Measurements from ENCODE around the gene SRSF5.

Gene SRSF5

DNA sequence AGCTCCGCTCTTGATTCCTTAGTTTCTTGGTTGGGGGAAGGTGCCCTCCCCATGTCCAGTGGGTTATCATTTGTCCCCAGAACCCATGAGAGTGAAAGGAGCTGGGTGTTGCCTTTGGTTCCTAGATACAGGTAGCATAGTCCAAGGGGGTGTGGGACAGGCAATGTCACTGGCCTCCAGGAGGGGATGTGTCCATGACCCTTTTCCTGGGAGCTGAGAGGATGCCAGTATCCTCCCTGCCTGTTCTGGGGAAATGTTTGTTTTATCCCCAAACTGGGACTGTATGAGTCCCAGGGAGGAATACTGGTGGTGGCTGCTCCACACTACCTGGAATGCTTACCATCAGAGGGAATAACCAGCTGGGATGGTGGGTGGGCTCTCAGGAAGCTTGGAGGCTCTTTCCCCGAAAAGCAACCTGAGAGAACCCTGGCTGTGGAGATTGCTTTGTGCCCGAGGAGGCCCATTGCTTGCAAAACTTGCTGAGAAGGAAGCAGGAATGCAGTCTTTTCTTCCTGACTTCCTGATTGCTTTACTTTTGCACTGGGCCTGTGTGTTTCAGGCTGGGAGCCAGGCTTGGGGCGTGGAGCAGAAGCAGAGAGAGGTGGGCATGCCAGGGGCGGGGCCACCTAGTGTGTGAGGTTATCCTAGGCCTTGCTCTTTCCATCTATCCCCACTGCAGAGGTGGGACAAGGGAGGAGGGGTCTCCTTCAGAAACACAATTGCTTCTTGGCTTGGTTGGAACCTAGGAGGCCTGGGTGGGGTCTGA is 30.8 kb downstream of the SRSF5 start:
- Histone ChIP-seq H3K79me2 (ENCODE audit: control insufficient read depth, insufficient read depth, low read length) (no peaks in the 10 kb centered on the region), H3K27ac (ENCODE audit: low read depth, low read length) (no peak overlapping the region), H2BK5ac (ENCODE audit: low read length) (no peak overlapping the region), H4K8ac (ENCODE audit: low read depth, low read length) (no peak overlapping the region), H4K5ac (ENCODE audit: low read length) (no peak overlapping the region), H3K79me1 (ENCODE audit: low read length) (no peaks in the 10 kb centered on the region), H3K4me3 (ENCODE audit: low read length) (no peak overlapping the region), H3K36me3 (ENCODE audit: control insufficient read depth, insufficient read depth, low read length) (no peaks in the 10 kb centered on the region), H3K56ac (ENCODE audit: low read length) (no peak overlapping the region), H3K4ac (ENCODE audit: low read depth, low read length) (no peak overlapping the region), H2AK5ac (ENCODE audit: low read length) (no peak overlapping the region), H3K4me1 (ENCODE audit: control insufficient read depth, low read depth, low read length) (no peaks in the 10 kb centered on the region), H2BK15ac (replicated peaks; ENCODE audit: low read depth) (no peak overlapping the region), H3K18ac (ENCODE audit: low read length) (no peak overlapping the region), H3K23ac (ENCODE audit: low read length) (no peak overlapping the region), H3K27me3 (ENCODE audit: insufficient read depth, low read length, poor library complexity) (no peaks in the 10 kb centered on the region), H2BK120ac (ENCODE audit: low read depth, low read length) (no peak overlapping the region), H3K4me2 (ENCODE audit: low read length) (no peak overlapping the region), H3K9ac (ENCODE audit: low read length) (no peak overlapping the region)
- no CpG with 5 or more reads among the region's 5 CpGs for WGBS (ENCODE audit: extremely low coverage, insufficient coverage, low lambda C conversion rate)
- no peak for DNase-seq

DNA sequence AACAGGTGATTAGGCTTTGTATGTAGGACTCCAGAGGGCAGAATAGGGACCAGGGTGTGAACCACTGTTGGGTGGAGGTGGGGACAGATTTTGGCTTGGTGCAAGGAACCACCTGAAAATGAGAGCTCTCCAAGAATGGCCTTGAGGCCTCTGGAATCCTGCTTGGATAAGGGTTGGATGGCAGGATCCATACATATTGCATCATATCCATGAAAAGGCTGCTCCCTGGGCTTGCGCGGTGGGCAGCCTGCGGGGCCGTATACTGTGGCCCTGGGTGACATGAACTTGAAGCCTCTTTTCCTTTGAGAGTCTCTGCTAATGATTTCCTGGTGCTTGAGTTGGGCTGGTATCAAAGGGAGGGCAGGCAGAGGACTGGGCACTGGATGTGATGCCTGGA is 31.4 kb downstream of the SRSF5 start:
- no peak overlapping the region for H3K9ac ChIP-seq (ENCODE audit: low read length)
- no peak for DNase-seq

DNA sequence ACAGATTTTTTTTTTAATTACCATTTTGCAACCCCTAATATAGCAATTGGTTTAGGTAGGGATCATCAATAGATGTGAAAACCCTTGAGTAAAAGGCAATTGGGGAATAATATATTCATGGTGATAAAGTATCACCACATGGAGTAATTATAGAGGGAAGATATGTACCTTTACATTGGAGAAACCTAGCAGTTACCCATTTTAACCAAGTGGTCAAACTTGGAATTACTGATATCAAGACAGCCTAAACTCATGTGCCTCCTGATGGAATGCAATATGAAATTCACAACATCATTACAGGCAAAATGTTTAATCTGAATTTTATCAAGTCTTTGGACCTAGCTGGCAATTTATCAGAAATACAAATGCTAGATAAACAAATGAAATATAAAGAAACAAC is 36.8 kb downstream of the SRSF5 start:
- H3K27me3 ChIP-seq (ENCODE audit: insufficient read depth, low read length, poor library complexity): no peaks in the 10 kb centered on the region

More for the DNA sequence above, 31.4 kb downstream of the SRSF5 start:
- H3K4ac ChIP-seq (ENCODE audit: low read depth, low read length): no peak overlapping the region
- no peak overlapping the region for H3K4me3 ChIP-seq (ENCODE audit: low read length)
- no peak overlapping the region for H3K27ac ChIP-seq (ENCODE audit: low read depth, low read length)
- no peak overlapping the region for H3K4me2 ChIP-seq (ENCODE audit: low read length)
- H2BK120ac ChIP-seq (ENCODE audit: low read depth, low read length): no peak overlapping the region
- H2AK5ac ChIP-seq (ENCODE audit: low read length): no peak overlapping the region
- H3K18ac ChIP-seq (ENCODE audit: low read length): no peak overlapping the region
- no CpG with 5 or more reads among the region's 4 CpGs for WGBS (ENCODE audit: extremely low coverage, insufficient coverage, low lambda C conversion rate)
- H3K79me1 ChIP-seq (ENCODE audit: low read length): no peaks in the 10 kb centered on the region
- no peaks in the 10 kb centered on the region for H3K79me2 ChIP-seq (ENCODE audit: control insufficient read depth, insufficient read depth, low read length)
- H2BK15ac ChIP-seq (replicated peaks; ENCODE audit: low read depth): no peak overlapping the region
- no peak overlapping the region for H4K8ac ChIP-seq (ENCODE audit: low read depth, low read length)
- H3K36me3 ChIP-seq (ENCODE audit: control insufficient read depth, insufficient read depth, low read length): no peaks in the 10 kb centered on the region
- H4K5ac ChIP-seq (ENCODE audit: low read length): no peak overlapping the region
- no peak overlapping the region for H3K23ac ChIP-seq (ENCODE audit: low read length)
- H2BK5ac ChIP-seq (ENCODE audit: low read length): no peak overlapping the region
- H3K56ac ChIP-seq (ENCODE audit: low read length): no peak overlapping the region
- no peaks in the 10 kb centered on the region for H3K4me1 ChIP-seq (ENCODE audit: control insufficient read depth, low read depth, low read length)
- H3K27me3 ChIP-seq (ENCODE audit: insufficient read depth, low read length, poor library complexity): no peaks in the 10 kb centered on the region

DNA sequence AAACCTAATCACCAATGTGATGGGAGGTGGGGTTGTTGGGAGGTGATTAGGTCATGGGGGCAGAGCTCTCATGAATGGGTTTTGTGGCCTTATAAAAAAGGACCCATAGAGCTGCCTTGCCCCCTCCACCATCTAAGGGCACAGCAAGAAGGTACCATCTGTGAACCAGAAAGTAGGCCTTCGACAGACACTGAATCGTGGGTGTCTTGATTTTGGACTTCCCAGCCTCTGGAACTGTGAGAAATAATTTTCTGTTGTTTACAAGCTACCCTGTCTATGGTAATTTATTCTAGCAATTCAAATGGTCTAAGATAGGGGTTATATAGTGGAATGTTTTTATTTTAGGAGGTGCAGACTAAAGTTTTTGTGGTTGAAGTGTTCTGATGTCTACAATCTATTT is 38.0 kb downstream of the SRSF5 start:
- H2BK5ac ChIP-seq (ENCODE audit: low read length): no peak overlapping the region
- H3K4me2 ChIP-seq (ENCODE audit: low read length): no peak overlapping the region
- no peak overlapping the region for H4K5ac ChIP-seq (ENCODE audit: low read length)
- no peak overlapping the region for H3K9ac ChIP-seq (ENCODE audit: low read length)
- no peaks in the 10 kb centered on the region for H3K27me3 ChIP-seq (ENCODE audit: insufficient read depth, low read length, poor library complexity)
- no peak overlapping the region for H4K8ac ChIP-seq (ENCODE audit: low read depth, low read length)
- H2AK5ac ChIP-seq (ENCODE audit: low read length): no peak overlapping the region
- no peak overlapping the region for H2BK120ac ChIP-seq (ENCODE audit: low read depth, low read length)
- H3K27ac ChIP-seq (ENCODE audit: low read depth, low read length): no peak overlapping the region
- H3K4me1 ChIP-seq (ENCODE audit: control insufficient read depth, low read depth, low read length): no peaks in the 10 kb centered on the region
- WGBS (ENCODE audit: extremely low coverage, insufficient coverage, low lambda C conversion rate): no CpG with 5 or more reads among the region's 2 CpGs
- no peak for DNase-seq
- H3K4ac ChIP-seq (ENCODE audit: low read depth, low read length): no peak overlapping the region
- H3K18ac ChIP-seq (ENCODE audit: low read length): no peak overlapping the region
- no peak overlapping the region for H3K4me3 ChIP-seq (ENCODE audit: low read length)
- H3K23ac ChIP-seq (ENCODE audit: low read length): no peak overlapping the region
- H3K79me2 ChIP-seq (ENCODE audit: control insufficient read depth, insufficient read depth, low read length): no peaks in the 10 kb centered on the region
- H3K36me3 ChIP-seq (ENCODE audit: control insufficient read depth, insufficient read depth, low read length): no peaks in the 10 kb centered on the region
- H2BK15ac ChIP-seq (replicated peaks; ENCODE audit: low read depth): no peak overlapping the region
- H3K56ac ChIP-seq (ENCODE audit: low read length): no peak overlapping the region
- no peaks in the 10 kb centered on the region for H3K79me1 ChIP-seq (ENCODE audit: low read length)

More for the DNA sequence above, 36.8 kb downstream of the SRSF5 start:
- no peak overlapping the region for H3K9ac ChIP-seq (ENCODE audit: low read length)
- H3K4me3 ChIP-seq (ENCODE audit: low read length): no peak overlapping the region
- H3K23ac ChIP-seq (ENCODE audit: low read length): no peak overlapping the region
- H3K4ac ChIP-seq (ENCODE audit: low read depth, low read length): no peak overlapping the region
- H4K5ac ChIP-seq (ENCODE audit: low read length): no peak overlapping the region
- H2BK120ac ChIP-seq (ENCODE audit: low read depth, low read length): no peak overlapping the region
- no peaks in the 10 kb centered on the region for H3K79me1 ChIP-seq (ENCODE audit: low read length)
- no peak overlapping the region for H2AK5ac ChIP-seq (ENCODE audit: low read length)
- H3K27ac ChIP-seq (ENCODE audit: low read depth, low read length): no peak overlapping the region
- no peak overlapping the region for H4K8ac ChIP-seq (ENCODE audit: low read depth, low read length)
- no peaks in the 10 kb centered on the region for H3K36me3 ChIP-seq (ENCODE audit: control insufficient read depth, insufficient read depth, low read length)
- no peak overlapping the region for H2BK15ac ChIP-seq (replicated peaks; ENCODE audit: low read depth)
- no peak for DNase-seq
- no peak overlapping the region for H3K18ac ChIP-seq (ENCODE audit: low read length)
- H3K4me2 ChIP-seq (ENCODE audit: low read length): no peak overlapping the region
- H3K56ac ChIP-seq (ENCODE audit: low read length): no peak overlapping the region
- H2BK5ac ChIP-seq (ENCODE audit: low read length): no peak overlapping the region
- no peaks in the 10 kb centered on the region for H3K79me2 ChIP-seq (ENCODE audit: control insufficient read depth, insufficient read depth, low read length)
- no peaks in the 10 kb centered on the region for H3K4me1 ChIP-seq (ENCODE audit: control insufficient read depth, low read depth, low read length)

DNA sequence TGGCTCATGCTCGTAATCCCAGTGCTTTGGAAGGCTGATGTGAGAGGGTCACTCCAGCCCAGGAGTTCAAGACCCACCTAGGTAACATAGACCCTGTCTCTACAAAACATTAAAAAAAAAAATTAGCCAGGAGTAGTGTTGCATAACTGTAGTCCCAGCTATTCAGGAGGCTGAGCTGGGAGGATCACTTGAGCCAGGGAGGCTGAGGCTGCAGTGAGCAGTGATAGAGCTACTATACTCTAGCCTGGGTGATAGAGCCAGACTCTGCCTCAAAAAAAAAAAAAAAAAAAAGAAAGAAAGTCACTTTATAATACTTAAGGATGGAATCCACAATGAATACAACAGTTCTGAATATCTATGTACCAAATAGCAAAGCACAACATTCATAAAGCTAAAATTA is 40.2 kb downstream of the SRSF5 start:
- no peak overlapping the region for H3K9ac ChIP-seq (ENCODE audit: low read length)
- WGBS (ENCODE audit: extremely low coverage, insufficient coverage, low lambda C conversion rate): no CpG with 5 or more reads among the region's 1 CpG

More for the DNA sequence above, 40.2 kb downstream of the SRSF5 start:
- Histone ChIP-seq H3K79me1 (ENCODE audit: low read length) (no peaks in the 10 kb centered on the region), H3K23ac (ENCODE audit: low read length) (no peak overlapping the region), H2BK120ac (ENCODE audit: low read depth, low read length) (no peak overlapping the region), H3K4ac (ENCODE audit: low read depth, low read length) (no peak overlapping the region), H3K27me3 (ENCODE audit: insufficient read depth, low read length, poor library complexity) (no peaks in the 10 kb centered on the region), H3K79me2 (ENCODE audit: control insufficient read depth, insufficient read depth, low read length) (no peaks in the 10 kb centered on the region), H3K4me1 (ENCODE audit: control insufficient read depth, low read depth, low read length) (no peaks in the 10 kb centered on the region), H3K56ac (ENCODE audit: low read length) (no peak overlapping the region), H2AK5ac (ENCODE audit: low read length) (no peak overlapping the region), H3K4me2 (ENCODE audit: low read length) (no peak overlapping the region), H3K18ac (ENCODE audit: low read length) (no peak overlapping the region), H3K36me3 (ENCODE audit: control insufficient read depth, insufficient read depth, low read length) (no peaks in the 10 kb centered on the region), H2BK15ac (replicated peaks; ENCODE audit: low read depth) (no peak overlapping the region), H4K8ac (ENCODE audit: low read depth, low read length) (no peak overlapping the region), H4K5ac (ENCODE audit: low read length) (no peak overlapping the region), H2BK5ac (ENCODE audit: low read length) (no peak overlapping the region), H3K27ac (ENCODE audit: low read depth, low read length) (no peak overlapping the region), H3K4me3 (ENCODE audit: low read length) (no peak overlapping the region)
- no peak for DNase-seq
